NT2/D1 (cell line): Measurements from ENCODE around the gene EPHB3.

Experiments
- DNase-seq: peaks from one replicate; pipeline ENCODE4 v3.0.0-alpha.2; 2011; ENCODE audit warnings: low read depth, low spot score
- H3K27me3 ChIP-seq: 2 replicates; pipeline ENCODE4 v1.6.0; 2011; ENCODE audit warnings: mild to moderate bottlenecking; ENCODE audit not compliant: insufficient read length, insufficient read depth
- H3K36me3 ChIP-seq: 2 replicates; pipeline ENCODE4 v1.6.1; 2011; ENCODE audit warnings: mild to moderate bottlenecking, low read length, mixed read lengths; ENCODE audit not compliant: insufficient read depth, insufficient read length
- H3K4me1 ChIP-seq: 2 replicates; pipeline ENCODE4 v1.5.1; 2011; ENCODE audit not compliant: insufficient read depth, insufficient read length
- H3K4me3 ChIP-seq: 2 replicates; pipeline ENCODE4 v1.5.1; 2011; ENCODE audit warnings: low read depth; ENCODE audit not compliant: insufficient read length
- H3K9ac ChIP-seq: 2 replicates; pipeline ENCODE4 v1.6.0; 2011; ENCODE audit warnings: low read depth; ENCODE audit not compliant: insufficient read length
- H3K9me3 ChIP-seq: 2 replicates; pipeline ENCODE4 v1.5.1; 2011; ENCODE audit warnings: mild to moderate bottlenecking, low read length; ENCODE audit not compliant: insufficient read depth
- SUZ12 ChIP-seq: IDR thresholded peaks from 2 replicates; pipeline ENCODE4 v1.6.1; 2011; ENCODE audit not compliant: insufficient read length, insufficient read depth; ENCODE audit errors: extremely low read depth
- YY1 ChIP-seq: IDR thresholded peaks from 2 replicates; pipeline ENCODE4 v1.6.1; 2011; ENCODE audit not compliant: insufficient read length, insufficient read depth
- ZNF274 ChIP-seq: IDR thresholded peaks from 2 replicates; pipeline ENCODE4 v1.6.1; 2011; ENCODE audit warnings: mild to moderate bottlenecking, low read depth, low read length

EPHB3 gene

GRCh38 chr3:184571750-184572377, 10.3 kb downstream of the EPHB3 start:
- DNase-seq, result no peak
- Histone ChIP-seq H3K36me3 (peaks cover 37% of the 10 kb centered on the region), H3K9ac (no peak overlapping the region), H3K9me3 (no peaks in the 10 kb centered on the region), H3K4me3 (no peak overlapping the region), H3K4me1 (peaks cover 46% of the 10 kb centered on the region), H3K27me3 (peaks cover 32% of the 10 kb centered on the region)
- TF ChIP-seq ZNF274 (no peak), YY1 (no peak), SUZ12 (no peak)

GRCh38 chr3:184572633-184573270, 11.2 kb downstream of the EPHB3 start:
- Histone ChIP-seq H3K36me3 (peaks cover 40% of the 10 kb centered on the region), H3K9ac (no peak overlapping the region), H3K27me3 (peaks cover 23% of the 10 kb centered on the region), H3K4me3 (no peak overlapping the region), H3K4me1 (peaks cover 42% of the 10 kb centered on the region), H3K9me3 (no peaks in the 10 kb centered on the region)
- no peak for DNase-seq
- TF ChIP-seq SUZ12, result no peak
- TF ChIP-seq YY1, result no peak

DNA sequence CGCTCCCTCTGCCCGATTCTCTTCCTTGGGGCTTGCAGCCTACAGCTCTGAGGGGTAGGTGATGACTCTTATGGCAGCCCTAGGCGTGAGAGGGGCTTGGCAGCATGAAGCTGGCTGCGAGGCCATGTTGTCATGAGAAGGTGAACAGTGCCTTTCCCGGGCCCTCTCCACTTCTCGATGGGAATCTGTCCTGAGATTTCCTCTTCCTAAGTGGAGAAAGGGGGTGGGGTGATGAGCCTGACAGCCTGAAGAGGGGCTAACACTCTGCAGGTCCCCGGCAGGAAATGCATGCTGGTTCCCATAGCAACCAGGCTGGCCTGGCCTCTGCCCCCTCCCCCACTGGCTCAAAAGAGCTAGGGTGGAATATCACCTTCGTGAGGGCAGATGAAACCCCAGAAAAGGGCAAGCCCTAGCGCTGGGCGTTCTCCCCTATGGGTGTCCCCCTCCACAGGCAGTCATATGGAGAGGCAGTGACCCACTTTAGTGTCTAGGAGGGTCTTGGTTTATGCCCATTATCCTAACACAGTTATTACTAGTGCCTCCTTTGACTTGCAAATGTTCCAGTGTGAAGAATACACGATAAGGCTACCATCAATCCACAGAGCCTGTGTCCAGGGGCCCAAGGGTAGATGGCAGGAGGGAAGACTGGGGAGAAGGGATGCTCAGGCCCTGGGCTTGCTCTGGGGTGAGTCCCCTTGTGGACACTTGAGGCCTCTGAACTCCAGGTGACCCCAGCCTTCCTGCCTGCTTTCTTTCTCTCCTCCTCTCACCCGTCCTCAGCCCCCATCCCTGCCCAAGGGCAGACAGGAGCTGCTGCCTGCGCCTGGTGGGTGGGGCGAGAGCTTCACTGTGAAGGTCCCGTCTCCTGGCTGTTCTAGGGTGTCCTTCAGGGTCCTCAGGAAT, 13.2 kb downstream of the EPHB3 start:
- DNase-seq, result peak; percentile 85
- TF ChIP-seq SUZ12 (no peak), YY1 (no peak), ZNF274 (no peak)
- Histone ChIP-seq H3K9me3 (no peaks in the 10 kb centered on the region), H3K36me3 (peaks cover 52% of the 10 kb centered on the region), H3K9ac (peak overlapping the region; percentile 52), H3K4me1 (peaks cover 45% of the 10 kb centered on the region), H3K27me3 (peaks cover 9% of the 10 kb centered on the region), H3K4me3 (no peak overlapping the region)

DNA sequence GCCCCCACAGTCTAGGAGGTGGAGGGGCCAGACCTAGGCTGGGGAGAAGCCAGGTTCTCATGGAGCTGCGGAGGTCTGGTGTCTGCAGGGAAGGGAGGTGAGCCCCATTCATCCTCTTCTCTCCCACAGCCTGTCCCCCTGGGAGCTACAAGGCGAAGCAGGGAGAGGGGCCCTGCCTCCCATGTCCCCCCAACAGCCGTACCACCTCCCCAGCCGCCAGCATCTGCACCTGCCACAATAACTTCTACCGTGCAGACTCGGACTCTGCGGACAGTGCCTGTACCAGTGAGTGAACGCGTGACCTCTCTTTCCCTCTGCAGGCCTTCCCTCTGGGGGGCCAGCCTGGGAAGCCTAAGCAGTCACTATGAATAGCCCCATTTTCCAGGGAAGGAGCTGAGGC, 14.1 kb downstream of the EPHB3 start:
- Histone ChIP-seq H3K9ac (peak overlapping the region; percentile 16), H3K27me3 (peaks cover 4% of the 10 kb centered on the region), H3K4me1 (peaks cover 39% of the 10 kb centered on the region), H3K36me3 (peaks cover 61% of the 10 kb centered on the region), H3K9me3 (no peaks in the 10 kb centered on the region), H3K4me3 (no peak overlapping the region)
- TF ChIP-seq ZNF274, result no peak
- TF ChIP-seq SUZ12, result no peak
- TF ChIP-seq YY1, result no peak
- DNase-seq, result no peak

DNA sequence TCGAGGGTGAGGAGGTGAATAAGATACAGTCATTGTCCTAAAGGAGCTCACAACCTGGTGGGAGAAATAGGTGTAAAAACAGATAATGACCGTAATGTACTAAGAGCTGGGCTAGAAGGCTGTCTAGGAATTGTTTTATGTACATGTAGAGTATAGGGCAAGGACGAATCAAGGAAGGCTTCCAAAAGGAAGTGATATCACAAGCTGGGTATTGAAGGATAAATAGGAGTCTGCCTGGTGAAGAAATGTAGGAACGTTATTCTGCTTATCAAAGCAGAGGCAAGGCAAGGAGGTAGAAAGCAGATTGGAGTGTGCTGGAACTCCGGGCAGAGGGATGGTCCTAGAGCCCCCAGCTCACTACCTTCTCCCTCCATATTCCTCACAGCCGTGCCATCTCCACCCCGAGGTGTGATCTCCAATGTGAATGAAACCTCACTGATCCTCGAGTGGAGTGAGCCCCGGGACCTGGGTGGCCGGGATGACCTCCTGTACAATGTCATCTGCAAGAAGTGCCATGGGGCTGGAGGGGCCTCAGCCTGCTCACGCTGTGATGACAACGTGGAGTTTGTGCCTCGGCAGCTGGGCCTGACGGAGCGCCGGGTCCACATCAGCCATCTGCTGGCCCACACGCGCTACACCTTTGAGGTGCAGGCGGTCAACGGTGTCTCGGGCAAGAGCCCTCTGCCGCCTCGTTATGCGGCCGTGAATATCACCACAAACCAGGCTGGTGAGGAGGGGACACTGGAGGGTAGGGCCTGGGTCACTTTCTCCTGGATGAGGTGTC, 15.1 kb downstream of the EPHB3 start:
- no peak for TF ChIP-seq YY1
- no peak for TF ChIP-seq SUZ12
- no peak for TF ChIP-seq ZNF274
- peaks cover 36% of the 10 kb centered on the region for H3K4me1 ChIP-seq
- peaks cover 70% of the 10 kb centered on the region for H3K36me3 ChIP-seq
- H3K27me3 ChIP-seq, result no peaks in the 10 kb centered on the region
- H3K9ac ChIP-seq, result no peak overlapping the region
- no peak for DNase-seq
- no peaks in the 10 kb centered on the region for H3K9me3 ChIP-seq
- H3K4me3 ChIP-seq, result no peak overlapping the region

DNA sequence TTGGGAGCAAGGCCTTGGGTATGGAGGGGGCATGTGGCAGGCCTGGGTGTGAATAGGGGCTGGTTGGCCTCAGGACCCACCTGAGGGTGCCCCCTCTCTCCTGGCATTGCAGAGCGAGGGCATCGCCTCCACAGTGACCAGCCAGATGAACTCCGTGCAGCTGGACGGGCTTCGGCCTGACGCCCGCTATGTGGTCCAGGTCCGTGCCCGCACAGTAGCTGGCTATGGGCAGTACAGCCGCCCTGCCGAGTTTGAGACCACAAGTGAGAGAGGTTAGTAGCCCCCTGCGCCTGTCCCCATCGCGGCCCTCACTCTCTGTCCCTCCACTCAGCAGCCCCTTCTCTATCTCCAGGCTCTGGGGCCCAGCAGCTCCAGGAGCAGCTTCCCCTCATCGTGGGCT, 16.0 kb downstream of the EPHB3 start:
- no peak overlapping the region for H3K9ac ChIP-seq
- DNase-seq, result no peak
- H3K4me3 ChIP-seq, result no peak overlapping the region
- H3K4me1 ChIP-seq, result peaks cover 43% of the 10 kb centered on the region
- no peaks in the 10 kb centered on the region for H3K27me3 ChIP-seq
- no peaks in the 10 kb centered on the region for H3K9me3 ChIP-seq
- H3K36me3 ChIP-seq, result peaks cover 70% of the 10 kb centered on the region
- no peak for TF ChIP-seq YY1
- no peak for TF ChIP-seq ZNF274
- TF ChIP-seq SUZ12, result no peak
